GM12875 (cell line): ENCODE measurements around the gene ILF2.
"Not testable (repeated sequence)": the region's sequence is repeated elsewhere in the genome, so short reads cannot be mapped to it uniquely, and the experiment has no call there.

Experiments used
- H3K4me3 ChIP-seq: one replicate; pipeline ENCODE4 v1.5.1; 2011; ENCODE audit warnings: low read depth, low read length, control low read depth
- TF ChIP-seq, protein P1 (sequence below): IDR thresholded peaks from 2 replicates; pipeline ENCODE4 v1.5.1; 2011; ENCODE audit warnings: low read depth, mild to moderate bottlenecking, control low read depth, inconsistent platforms, low read length, moderate library complexity, borderline replicate concordance; ENCODE audit not compliant: insufficient read depth

The ILF2 gene

DNA sequence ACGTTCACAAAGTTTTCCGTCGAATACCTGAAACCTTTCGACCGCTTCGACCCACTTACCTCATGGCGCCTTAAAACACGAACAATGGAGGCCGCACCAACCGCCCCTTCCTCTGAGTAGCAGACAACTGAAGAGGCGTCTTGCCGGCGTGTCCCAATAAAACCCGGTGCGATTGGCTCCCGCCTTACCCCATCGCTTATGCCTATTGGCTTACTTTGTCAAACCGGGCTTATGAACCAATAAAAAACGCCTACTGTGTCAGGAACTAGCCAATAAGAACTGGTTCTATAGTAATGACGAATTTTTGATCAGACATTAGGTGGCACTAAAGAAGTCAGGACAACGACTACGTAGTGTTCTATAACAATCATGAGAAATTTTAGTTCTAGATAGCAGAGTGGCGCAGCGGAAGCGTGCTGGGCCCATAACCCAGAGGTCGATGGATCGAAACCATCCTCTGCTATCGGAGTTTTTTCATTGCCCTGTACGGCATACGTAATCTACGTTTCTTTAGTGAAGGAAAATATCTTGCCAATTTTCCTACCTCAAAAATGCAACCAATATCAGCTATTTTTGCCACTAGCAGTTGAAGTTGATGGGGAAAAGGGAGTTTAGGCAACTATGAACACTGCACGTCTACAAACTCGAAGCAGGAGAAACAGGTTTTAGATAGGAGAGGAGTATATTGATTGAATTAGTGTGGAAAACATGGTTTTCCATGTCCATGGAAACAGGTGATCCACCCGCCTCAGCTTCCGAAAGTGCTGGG, at the start of gene ILF2:
TSS of gene ILF2 (minus strand) at position 135 of the 769 bp plus-strand sequence. CDS start at position 64, 71 bp downstream.
- H3K4me3 ChIP-seq = peak within 1 kb of the TSS; percentile 94
- TF ChIP-seq, protein P1, sequence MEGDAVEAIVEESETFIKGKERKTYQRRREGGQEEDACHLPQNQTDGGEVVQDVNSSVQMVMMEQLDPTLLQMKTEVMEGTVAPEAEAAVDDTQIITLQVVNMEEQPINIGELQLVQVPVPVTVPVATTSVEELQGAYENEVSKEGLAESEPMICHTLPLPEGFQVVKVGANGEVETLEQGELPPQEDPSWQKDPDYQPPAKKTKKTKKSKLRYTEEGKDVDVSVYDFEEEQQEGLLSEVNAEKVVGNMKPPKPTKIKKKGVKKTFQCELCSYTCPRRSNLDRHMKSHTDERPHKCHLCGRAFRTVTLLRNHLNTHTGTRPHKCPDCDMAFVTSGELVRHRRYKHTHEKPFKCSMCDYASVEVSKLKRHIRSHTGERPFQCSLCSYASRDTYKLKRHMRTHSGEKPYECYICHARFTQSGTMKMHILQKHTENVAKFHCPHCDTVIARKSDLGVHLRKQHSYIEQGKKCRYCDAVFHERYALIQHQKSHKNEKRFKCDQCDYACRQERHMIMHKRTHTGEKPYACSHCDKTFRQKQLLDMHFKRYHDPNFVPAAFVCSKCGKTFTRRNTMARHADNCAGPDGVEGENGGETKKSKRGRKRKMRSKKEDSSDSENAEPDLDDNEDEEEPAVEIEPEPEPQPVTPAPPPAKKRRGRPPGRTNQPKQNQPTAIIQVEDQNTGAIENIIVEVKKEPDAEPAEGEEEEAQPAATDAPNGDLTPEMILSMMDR = 0 out of 2 replicates have a peak, but pooled peaks have one; percentile 7

DNA sequence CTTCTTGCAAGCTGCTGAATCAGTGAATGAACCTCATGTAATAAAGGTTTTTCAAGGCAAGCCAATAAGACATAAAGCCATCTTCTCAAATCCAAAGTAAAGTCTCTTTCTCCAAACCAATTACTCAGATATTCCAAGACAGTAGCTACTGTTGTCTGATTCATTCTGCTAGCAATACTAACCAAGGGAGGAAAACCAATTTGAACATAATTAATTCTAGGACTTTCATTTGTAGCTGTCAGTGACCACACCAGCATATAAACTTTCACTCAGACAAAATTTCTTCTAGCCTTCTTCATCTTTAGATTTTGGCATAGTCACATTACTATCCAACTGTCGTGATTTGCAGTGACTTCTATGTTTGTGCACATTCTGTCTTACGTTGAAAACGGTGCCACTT, 46.5 kb upstream of the ILF2 start:
- H3K4me3 ChIP-seq = no peak overlapping the region

DNA sequence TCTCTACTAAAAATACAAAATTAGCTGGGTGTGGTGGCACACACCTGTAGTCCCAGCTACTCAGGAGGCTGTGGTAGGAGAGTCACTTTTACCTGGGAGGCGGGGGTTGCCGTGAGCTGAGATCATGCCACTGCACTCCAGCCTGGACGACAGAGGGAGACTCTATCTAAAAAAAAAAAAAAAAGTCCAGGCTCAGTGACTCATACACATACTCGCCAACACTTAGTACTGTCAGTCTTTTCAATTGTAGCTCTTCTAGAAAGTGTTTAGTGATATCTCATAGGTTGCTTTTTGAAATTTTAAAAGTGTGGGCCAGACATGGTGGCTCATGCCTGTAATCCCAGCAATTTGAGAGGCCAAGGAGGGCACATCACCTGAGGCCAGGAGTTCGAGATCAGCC, 45.4 kb upstream of the ILF2 start:
- H3K4me3 ChIP-seq = not testable (repeated sequence)

More for the DNA sequence above, 46.5 kb upstream of the ILF2 start:
- TF ChIP-seq, protein P1 = no peak

DNA sequence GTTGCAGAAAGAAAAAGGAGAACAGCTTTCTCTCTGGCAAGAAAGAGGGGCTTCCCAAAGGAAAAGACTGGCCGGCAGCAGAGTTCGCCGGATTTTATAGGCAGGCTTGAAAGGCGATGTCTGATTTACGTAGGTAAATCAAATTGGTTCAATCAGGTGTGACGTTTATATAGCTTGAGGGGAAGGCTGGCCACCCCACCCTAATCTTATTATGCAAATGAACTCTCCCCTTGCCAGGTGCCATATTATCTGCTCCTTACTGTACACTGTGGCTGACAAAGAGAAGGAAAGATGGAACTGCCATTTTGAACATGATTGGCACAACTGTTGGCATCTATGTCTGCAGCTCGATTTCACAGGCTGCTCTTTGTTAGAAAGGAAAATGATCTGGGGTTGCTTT, 40.2 kb upstream of the ILF2 start:
- H3K4me3 ChIP-seq = no peak overlapping the region
- TF ChIP-seq, protein P1 = no peak

DNA sequence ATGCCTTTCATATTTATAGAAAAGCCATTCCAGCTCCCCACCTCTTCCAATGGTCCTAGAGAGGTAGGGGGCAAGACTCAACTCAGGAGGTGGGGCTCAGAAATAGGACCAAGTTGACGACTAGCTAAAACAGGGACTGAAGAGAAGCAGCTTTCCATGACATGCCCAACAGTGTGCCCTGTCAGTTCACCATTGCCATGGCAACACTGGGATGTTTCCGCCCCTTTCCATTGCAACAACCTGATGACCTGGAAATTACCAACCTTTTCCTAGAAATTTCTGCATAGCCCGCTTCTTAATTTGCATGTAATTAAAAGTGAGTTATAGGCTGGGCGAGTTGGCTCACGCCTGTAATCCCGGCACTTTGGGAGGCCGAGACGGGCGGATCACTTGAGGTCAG, 34.7 kb upstream of the ILF2 start:
- H3K4me3 ChIP-seq = no peak overlapping the region
- TF ChIP-seq, protein P1 = no peak

DNA sequence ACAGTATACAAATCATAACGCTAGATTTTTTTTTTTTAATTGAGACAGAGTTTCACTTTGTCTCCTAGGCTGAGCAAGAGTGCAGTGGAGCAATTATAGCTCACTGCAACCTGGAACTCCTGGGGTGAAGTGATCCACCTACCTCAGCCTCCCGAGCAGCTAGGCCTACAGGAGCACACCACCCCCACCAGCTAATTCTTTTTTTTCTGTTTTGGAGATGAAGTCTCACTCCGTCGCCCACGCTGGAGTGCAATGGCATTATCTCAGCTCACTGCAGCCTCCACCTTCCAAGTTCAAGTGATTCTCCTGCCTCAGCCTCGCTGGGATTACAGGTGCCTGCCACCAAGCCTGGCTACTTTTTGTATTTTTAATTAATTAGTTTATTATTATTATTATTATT, 29.0 kb upstream of the ILF2 start:
- H3K4me3 ChIP-seq = no peak overlapping the region
- TF ChIP-seq, protein P1 = no peak

DNA sequence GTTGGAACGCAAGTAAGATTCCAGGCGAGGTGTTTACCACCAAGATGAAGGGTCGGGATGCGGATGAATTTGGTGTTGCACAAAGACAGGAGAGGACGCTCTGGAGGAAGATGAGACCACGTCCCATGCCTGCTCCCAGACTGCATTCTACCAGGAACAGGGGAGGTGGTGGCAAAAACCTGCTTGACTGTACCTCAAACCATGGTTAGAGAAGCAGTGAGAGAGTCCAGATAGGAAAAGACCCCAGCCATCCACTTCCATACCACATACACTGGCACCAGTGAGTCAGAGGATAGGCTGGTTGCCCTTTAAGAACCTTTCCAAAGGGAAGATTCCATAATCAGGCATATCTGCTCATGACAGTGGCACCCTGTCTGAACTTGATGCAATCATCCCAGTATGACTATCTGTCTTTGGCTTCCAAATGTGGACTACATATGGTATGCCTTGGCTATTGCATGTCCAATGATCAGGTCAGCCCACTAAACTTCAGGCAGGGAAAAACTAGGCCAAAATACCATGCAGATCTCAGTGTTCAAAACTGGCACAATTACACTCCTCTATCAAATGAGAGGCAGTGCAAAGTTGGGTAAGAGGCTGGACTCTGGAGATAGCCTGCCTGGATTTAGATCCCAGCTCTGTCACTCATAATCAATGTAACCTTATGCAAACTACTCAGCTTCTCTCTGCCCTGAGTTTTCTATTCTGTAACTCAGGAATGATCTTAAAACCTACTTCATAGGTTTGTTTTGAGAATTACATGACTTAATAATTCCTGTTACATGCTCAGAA, 28.3 kb upstream of the ILF2 start:
- H3K4me3 ChIP-seq = no peak overlapping the region
- TF ChIP-seq, protein P1 = no peak
